Iris pigment epithelial cell (primary cell): ENCODE data around the gene THSD4.

ENCODE experiments used
- DNase-seq: peaks from one replicate; pipeline ENCODE4 v3.0.0-alpha.2; 2011; ENCODE audit warnings: low read depth

The THSD4 gene

GRCh38 chr15:71688509-71689094 lies 573.3 kb downstream of the THSD4 start:
- DNase-seq = no peak

GRCh38 chr15:71691081-71691457 lies 575.8 kb downstream of the THSD4 start:
- no peak for DNase-seq

- DNase-seq = peak; percentile 73
Measured at GRCh38 chr15:71691458-71692417, 576.5 kb downstream of the THSD4 start.

GRCh38 chr15:71697236-71697635 lies 582.0 kb downstream of the THSD4 start:
- DNase-seq = no peak

GRCh38 chr15:71698030-71698429 lies 582.8 kb downstream of the THSD4 start:
- DNase-seq = no peak

- DNase-seq = no peak
Measured at GRCh38 chr15:71698742-71699141, 583.5 kb downstream of the THSD4 start.

- no peak for DNase-seq
Measured at GRCh38 chr15:71699977-71700376, 584.7 kb downstream of the THSD4 start.

GRCh38 chr15:71701808-71702207 lies 586.5 kb downstream of the THSD4 start:
- DNase-seq = no peak

GRCh38 chr15:71702496-71702895 lies 587.2 kb downstream of the THSD4 start:
- DNase-seq = no peak

GRCh38 chr15:71705151-71705550 lies 589.9 kb downstream of the THSD4 start:
- DNase-seq = peak; percentile 50

GRCh38 chr15:71706461-71707229 lies 591.4 kb downstream of the THSD4 start:
- DNase-seq = no peak

GRCh38 chr15:71707230-71708050 lies 592.2 kb downstream of the THSD4 start:
- no peak for DNase-seq

GRCh38 chr15:71708051-71708429 lies 592.8 kb downstream of the THSD4 start:
- no peak for DNase-seq

GRCh38 chr15:71708741-71709140 lies 593.5 kb downstream of the THSD4 start:
- DNase-seq = peak; percentile 47

- peak; percentile 37 for DNase-seq
Measured at GRCh38 chr15:71709808-71710418, 594.6 kb downstream of the THSD4 start.

- DNase-seq = no peak
Measured at GRCh38 chr15:71712182-71712581, 596.9 kb downstream of the THSD4 start.

- peak; percentile 15 for DNase-seq
Measured at GRCh38 chr15:71713191-71713809, 598.0 kb downstream of the THSD4 start.

- no peak for DNase-seq
Measured at GRCh38 chr15:71715914-71716313, 600.6 kb downstream of the THSD4 start.

GRCh38 chr15:71716990-71717389 lies 601.7 kb downstream of the THSD4 start:
- peak; percentile 68 for DNase-seq

- no peak for DNase-seq
Measured at GRCh38 chr15:71718116-71718910, 603.0 kb downstream of the THSD4 start.
